ENCODE results near the gene EGR1.
"Not testable (repeated sequence)": the region's sequence is repeated elsewhere in the genome, so short reads cannot be mapped to it uniquely, and the experiment has no call there.

EGR1 gene

DNA sequence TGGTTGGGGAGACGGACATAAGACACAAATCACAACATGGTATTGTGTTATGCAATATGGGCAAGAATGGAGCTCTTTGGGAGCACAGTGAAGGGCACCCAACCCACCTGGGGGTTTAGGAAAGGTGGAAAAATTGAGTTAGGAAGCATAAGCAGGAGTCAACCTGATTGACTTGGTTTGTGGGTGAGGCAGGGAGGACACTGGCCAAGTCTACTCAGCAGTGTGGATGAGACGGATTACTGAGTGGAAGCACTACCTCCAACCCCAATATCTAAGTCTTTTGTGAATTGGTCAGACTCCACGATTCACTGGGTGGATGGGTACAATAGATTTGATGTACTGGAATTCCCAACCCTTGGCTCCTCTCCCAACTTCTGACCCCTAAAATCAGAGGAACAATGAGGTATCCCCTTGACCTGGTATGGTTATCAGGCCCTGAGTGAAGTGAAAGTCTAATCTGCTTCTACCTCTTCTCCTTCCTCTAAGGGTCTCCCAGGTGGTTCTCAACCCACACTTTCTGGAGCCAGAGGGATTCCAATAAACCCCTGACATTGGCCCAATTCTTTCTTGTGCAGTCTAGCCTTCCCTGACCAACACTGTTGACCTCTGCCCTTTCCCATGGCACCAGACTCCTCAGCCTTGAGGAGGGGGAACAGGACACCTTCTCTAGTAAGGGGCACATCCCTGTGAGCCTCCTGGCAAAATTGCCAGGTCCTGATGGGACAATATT is 5.2 kb downstream of the EGR1 start:
- no peak for DNase-seq

DNA sequence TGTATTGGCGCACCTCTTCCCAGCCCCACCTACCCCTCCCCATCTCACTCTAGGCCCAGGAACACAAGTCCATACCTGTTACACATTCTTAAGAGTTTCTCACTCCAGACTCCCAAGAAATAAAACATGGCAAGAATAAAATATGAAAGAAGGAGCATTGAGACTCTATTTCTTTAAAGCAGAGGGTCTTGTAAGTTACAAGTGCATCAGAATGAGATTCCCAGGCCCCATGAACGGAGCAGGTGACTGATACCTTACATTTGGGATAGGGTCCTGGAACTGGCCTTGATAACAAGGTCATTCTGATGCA is 5.7 kb downstream of the EGR1 start:
- DNase-seq, result no peak

DNA sequence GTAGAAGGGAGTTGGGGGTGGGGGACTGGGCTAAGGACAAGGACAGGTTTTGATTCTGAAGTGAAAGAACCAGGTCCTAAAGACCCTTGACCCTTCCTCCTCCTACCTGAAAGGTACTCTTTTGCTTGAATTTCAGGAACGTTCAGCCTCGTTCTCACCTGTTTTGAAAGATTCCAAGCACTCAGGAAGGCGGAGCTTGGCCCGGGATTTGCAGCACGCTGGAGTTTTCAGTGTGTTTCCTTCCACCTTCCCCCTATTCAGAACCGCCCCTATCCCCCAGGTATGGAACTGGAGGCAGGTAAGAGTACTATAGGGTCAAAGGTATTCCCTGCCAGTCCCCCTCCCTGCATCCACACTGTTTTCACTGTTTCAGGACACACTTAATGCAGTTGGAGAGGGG is 7.1 kb downstream of the EGR1 start:
- no peak for DNase-seq

DNA sequence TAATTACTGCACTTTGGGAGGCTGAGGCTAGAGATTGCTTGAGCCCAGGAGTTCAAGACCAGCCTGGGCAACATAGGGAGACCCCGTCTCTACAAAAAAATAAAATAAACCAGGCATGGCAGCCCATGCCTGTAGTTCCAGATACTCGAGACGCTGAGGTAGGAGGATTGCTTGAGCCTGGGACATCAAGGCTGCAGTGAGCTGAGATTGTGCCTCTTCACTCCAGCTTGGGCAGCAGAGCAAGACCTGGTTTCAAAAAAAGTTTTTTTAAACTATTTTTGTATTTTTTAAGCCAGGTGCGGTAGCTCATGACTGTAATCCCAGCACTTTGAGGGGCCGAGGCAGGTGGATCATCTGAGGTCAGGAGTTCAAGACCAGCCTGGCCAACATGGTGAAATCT is 7.9 kb downstream of the EGR1 start:
- not testable (repeated sequence) for DNase-seq

DNA sequence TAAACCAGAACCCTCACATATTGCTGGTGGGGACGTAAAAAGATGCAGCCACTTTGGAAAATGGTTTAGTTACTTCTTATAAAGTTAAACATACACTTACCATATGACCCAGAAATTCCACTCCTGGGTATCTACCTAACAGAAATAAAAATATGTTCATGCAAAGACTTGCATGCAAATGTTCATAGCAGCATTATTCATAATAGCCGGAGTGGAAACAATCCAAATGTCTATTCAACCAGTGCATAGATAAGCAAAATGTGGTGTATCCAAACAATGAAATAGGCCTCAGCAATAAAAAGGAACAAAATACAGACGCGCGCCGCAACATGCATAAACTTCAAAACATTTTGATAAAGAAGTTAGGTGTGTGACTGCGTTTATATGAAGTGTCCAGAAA is 11.6 kb downstream of the EGR1 start:
- no peak for DNase-seq

DNA sequence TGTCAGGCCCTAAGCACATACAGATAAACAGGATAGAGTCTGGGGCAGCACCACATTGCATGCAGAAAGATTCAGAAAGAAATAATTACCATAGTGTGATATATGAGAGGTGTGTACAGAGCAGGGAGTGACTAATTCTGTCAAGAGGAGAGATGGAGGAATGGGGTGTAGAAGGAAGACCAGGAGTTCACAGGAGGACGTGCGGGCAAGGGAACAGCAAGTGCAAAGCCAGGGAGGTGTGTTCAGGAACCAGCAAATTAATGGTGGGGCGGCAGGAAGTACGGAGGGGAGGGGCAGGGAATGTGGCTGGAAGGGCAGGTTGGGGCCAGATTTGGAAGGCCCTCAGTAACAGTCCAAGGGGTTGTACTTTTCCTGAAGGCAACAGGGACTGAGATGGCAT is 17.4 kb downstream of the EGR1 start:
- no peak for DNase-seq

DNA sequence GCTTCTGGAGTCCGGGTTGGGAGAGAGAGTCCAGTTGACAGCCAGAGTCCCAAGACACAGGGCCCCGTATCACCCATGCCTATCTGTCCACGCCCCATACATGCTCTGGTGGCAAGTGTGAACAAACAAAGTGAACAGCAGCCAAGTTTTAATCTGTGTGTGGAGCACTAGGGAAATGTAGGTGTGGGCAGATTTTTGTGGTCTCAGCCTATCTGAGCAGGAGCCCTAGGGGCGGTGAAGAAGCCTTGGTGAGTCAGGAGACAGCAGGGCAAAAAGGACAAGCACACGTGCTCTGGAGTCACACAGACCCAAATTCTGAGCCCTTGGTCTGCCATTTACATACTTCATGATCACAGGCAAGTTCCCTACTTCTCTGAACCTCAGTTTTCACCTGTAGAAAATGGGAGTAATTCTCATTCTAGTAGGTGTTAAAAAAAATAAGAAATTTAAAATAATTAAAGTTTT is 23.2 kb downstream of the EGR1 start:
- DNase-seq, result no peak

DNA sequence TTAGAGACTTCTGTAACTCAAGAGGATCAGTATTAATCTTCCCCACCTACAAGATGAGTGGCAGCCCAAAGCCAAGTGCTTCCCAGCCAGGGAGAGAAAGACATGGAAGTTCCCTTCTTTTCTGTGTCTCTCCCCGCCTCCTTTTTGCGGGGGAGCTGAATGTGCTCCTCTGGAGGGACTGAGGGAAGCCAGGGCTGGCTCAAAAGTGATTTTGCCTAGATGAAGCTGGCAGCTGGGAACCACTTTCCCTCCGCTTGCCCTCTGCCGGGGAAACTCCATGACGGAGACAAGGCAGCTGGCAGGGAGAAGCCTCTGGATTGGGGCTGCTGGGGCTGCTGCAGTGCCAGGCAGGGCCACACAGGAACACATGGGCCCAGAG is 24.4 kb downstream of the EGR1 start:
- DNase-seq, result no peak

DNA sequence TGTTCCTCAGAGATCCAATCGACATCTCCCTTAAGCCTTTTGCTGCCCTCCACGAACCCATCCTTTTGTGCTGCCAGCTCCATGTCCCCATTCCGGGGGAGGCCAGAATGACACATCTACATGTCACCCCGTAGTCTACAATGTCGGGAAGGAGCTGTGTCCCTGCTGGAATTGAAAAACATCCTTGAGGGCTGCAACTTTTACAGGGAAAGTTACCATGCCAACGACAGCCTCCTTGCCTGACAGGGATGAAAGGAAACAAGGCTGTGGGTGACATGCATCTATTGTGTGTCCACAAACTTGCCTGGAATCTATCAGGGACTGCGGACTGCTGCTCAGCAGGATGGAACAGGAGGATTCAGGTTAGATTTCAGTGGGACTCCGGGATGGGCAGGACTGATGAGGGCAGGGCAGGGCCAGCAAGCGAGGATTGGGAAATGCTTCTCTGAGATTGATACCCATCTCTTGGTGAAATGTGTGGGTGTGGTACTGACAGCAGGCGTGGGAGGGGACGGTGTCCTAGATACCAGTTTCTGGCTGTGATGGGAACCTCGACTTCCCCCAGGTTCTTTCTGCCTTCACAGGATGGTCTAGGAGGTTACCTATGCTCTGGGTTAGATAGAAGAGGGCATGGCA is 25.5 kb downstream of the EGR1 start:
- no peak for DNase-seq

DNA sequence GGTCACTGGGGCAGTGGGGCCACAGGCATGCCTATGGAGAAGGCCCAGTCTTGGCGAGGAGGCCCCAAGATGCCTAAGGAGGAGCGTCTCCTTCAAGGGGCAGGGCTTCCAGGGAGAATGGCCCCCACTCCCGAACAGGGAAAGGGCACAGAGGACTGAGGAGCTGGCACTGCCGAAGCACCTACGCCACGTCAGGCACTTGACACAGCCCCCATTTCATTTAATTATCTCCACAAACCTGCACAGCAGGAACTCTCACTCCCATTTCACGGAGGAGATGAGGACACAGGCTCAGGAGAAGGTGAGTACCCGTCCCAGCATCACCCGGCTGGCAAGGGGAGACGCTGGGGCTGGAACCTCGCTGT is 26.0 kb downstream of the EGR1 start:
- no peak for DNase-seq

DNA sequence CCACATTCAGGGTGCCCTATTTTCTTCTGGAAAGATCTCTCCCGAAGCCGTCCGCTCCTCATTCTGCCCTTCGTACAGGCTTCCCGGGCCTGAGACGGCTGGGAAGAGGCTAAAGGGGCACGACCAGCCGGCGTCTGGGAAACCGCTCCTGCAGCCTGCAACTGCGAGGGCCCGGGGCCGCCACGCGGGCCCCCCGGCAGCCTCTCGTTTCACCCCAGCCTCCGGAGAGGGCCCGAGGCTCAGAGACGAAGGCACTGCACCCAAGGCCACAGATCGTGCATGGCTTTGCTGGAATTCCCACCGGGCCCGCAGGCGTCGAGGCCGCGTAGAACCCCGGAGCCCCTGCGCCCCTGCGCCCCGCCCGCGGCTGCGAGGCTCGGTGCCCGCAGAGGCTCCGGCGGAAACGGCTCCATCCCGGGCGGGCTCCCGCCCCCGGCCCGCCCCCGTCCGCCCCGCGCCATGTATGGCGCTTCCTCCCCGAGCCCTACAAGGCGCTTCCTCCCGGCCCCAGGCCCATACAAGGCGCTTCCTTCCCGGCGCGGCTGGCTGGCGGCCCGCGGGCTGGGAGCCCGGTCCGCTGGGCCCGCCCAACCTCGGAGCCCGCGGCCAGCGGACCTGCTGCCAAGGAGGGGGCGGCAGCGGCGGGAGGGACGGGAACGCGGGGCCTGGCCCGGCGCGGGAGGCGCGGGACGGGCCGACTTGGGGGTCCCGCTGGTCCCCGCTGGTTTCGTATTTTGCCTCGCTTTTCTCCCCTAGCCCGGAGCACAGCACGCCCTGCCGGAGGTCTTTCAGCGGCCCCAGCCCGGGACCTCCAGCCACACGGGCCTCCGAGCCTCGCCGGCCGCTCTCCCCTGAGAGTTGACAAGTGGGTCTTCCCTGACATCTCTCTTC is 26.6 kb downstream of the EGR1 start:
- peak; percentile 23 for DNase-seq

DNA sequence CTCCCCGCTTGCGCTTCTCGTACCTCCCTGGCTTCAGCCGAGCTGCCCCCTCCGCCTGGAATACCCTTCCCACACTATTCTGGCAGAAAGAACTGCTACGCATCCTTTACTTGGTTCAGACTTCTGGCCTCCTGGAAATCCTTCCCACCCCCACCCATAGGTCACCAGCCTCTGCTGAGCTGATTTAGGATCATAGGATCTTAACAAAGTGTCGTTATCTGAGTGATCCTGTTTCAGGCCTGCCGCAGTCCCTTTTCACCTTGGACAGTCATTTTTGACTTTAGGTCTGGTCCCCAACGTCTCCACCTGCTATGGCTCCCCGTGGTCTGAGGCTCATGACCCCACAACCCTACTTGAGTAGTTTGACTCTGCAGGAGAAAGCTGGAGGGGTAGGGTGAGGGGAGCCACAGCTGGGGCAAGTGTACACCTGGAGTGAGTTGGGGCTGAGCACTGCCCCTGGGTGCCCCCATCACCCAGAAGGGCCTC is 27.3 kb downstream of the EGR1 start:
- DNase-seq, result no peak

DNA sequence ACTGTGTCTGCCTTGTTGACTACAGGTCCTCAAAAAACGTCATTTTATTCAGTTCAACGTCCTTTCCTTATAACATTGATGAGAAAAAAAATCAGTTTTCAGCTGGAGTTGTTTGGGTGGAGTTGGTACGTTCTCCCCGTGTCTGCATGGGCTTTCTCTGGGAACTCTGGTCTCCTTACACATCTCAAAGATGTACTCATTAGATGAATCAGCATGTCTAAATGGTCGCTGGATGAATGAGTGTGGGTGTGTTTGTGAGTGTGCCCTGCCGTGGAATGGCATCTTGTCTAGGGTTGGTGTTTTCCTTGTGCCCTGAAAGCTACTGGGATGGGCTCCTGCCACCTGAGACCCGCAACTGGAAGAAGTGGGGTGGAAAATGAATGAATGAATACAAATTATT is 30.1 kb downstream of the EGR1 start:
- no peak for DNase-seq

DNA sequence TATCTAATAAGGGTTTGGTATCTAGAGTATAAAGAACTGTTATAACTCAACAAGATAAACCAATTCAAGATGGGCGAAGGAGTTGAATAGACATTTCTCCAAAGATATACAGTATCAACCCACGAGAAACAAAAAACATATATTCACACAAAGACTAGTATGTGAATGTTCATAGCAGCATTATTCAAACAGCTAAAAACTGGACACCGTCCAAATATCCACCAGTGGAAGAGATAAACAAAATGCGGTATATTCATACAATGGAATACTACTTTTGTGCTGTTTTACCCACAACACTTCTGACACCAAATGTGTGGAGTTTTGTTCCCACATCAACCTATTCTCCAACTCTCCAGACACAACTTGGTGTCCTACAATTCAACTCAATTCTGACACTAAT is 33.1 kb downstream of the EGR1 start:
- DNase-seq, result no peak

DNA sequence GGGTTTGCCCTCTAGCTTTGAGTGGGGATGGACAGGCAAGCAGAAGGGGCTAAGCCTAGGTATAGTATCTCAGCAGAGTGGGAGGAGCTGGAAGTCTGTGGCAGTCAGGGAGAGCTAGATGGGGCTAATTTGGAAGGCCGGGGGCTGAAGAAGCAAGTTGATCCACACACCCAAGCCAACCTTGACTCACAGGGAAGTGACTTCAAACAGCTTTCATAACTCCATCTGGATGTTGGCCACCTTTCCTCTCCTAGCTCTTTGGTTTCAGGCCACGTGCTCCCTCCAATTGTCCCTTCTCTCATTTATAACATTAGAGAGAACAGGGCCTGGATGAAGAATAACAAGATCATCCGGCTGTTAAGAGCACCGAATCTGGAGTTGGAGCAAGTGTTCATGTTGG is 36.8 kb downstream of the EGR1 start:
- DNase-seq, result no peak

DNA sequence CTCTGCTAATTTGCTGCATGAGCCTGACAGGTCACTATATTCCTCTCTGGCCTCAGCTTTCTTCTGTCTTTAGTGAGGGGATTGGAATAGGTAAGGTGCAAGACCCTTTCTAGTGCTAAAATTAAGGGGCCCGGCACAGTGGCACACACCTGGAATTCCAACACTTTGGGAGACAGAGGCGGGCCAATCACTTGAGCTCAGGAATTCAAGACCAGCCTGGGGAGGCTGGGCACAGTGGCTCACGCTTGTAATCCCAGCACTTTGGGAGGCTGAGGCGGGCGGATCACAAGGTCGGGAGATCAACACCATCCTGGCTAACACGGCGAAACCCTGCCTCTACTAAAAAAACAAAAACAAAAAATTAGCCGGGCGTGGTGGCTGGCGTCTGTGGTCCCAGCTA is 37.2 kb downstream of the EGR1 start:
- no peak for DNase-seq

DNA sequence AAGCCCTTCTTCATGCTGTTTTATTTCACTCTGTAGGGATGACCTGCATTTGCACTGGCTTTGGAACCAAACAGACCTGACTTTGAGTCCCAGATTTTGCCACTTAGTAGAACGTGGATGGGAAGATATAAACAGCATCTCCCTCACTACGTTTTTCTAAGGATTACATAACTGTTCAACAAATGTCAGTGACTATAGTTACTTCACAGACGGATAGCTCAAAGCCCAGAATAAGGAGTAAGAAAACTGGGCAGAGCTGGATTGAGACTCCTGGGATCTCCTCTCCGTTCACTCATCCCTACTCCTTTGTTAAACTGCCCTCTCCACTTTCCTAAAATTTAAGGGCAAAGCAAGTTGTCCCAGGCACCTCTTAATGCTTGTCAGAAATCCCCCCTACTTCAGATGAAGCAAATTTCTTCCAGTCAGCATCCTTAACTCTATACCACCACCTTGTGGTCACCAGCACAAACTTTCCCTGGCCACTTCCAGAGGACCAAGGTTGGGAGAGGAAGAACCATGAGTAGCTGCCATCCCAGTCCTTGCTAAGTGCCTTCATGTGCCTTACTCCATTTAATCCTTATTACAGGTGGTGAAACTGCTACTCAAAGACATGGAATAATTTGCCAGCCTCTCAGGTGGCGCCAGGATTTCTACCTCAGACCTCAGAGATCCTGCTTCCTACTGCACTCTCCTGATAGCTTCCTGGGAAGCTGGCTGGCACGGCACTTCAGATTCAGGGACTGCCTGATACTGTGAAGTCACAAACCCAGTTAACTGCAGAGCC is 38.4 kb downstream of the EGR1 start:
- DNase-seq, result no peak

DNA sequence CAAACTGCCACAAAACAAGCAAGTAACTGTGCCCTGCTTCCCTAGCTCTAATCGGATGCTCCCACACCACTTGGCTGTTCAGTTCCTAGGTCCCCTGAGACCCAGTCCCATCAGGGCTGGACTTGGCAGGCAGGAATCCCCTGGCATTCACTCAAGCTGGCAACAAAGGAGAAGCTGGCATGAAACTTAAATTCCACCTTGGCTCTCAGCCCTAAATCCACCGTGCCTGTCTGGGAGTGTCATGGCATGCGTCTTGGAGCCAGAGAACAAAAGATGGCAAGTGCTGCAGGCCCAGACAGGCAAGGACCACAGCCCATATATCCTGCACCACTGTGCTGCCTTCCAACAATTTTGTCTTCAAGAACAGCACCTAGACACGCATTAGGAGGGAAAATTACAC is 39.5 kb downstream of the EGR1 start:
- DNase-seq, result no peak

DNA sequence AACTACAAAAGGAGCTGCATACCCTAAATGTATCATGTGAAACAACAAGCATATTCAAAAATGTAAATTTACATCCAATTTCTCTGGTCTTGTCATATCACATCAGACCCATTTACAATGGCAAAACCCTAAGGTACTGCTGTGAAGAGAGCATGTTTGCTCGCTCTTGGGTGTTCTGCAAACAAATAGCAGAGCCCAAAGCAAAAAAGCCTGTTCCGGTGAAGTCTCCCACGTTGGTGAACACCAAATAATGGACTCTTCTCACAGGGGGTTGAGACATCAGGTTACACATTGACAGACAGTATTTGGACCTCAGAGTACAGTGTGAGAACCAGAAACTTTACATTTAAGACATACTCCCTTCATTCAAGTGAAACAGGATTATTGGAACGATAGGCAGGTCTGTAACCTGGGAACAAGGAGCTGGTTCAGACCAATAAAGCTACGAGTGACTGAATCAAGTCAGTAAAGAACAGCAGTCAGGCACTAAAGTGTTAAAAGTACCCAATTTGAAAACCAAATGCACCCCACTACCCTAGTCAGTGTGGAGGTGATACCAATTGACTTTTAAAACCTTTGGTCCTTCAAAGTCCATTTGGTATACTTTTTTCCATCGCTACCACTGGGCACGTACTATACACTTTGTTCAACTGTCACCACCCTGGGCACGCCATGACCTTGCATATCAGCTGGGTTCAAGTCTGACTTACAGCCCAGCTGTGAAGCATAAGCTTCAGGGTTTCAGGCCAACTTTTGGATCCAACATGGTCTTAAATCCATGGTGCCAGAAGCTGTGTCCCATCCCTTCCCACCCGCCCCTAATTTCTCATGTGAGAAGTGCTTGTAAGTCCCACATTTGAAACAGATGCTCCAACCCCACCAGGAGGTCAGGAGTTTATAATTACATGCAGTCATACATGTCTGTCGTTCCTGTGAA is 41.4 kb downstream of the EGR1 start:
- no peak for DNase-seq

DNA sequence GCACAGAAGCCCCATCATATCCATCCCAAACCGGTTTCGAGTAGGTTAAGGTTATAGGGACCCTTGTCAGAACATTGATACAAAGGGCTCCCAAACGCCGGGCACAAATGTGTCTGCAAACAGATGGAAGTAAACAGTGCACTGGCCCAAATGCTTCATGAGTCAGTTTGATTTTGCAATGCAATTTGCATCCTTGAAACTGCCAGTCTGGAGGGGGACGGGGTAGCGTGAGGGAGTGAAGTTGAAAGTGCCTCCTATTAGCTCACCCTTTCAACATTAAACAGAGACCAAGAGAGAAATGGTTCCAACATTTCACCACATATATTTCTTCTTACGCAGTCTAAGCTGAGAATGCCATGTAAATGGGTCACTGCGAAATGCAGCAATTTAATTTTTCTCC is 42.2 kb downstream of the EGR1 start:
- not testable (repeated sequence) for DNase-seq

DNA sequence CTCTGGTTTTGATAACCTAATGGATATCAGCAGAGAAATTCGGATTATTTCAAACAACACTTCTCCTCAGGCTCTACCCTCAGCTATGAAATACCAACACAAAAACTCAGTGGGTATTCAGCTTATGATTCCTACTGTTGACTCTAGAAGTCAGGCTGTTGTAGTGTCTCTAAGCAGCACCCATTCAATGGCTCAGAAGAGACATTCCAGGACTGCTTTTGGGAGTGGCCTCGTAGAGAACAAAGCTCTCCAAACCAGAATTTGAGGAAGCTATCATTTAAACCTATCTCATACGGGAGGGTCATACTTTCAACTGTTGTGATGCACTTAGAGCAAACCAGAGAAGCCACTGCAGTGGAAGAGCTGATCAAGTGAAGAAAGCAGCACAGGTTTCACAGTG is 43.7 kb downstream of the EGR1 start:
- DNase-seq, result no peak

DNA sequence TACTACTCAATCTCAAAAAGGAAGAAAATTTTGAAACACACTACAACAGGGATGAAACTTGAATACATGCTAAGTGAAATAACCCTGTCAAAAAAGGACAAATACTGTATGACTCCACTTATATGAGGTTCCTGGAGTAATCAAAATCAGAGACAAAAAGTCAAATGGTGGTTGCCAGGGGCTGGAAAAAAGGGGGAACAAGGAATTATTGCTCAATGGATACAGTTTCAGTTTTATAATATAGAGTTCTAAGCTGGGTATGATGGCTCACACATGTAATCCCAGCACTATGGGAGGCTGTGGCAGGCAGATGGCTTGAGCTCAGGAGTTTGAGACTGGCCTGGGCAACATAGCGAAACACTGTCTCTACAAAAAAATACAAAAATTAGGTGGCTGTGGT is 48.7 kb downstream of the EGR1 start:
- no peak for DNase-seq
